Measurements from ENCODE around the gene CCDC92.

DNA sequence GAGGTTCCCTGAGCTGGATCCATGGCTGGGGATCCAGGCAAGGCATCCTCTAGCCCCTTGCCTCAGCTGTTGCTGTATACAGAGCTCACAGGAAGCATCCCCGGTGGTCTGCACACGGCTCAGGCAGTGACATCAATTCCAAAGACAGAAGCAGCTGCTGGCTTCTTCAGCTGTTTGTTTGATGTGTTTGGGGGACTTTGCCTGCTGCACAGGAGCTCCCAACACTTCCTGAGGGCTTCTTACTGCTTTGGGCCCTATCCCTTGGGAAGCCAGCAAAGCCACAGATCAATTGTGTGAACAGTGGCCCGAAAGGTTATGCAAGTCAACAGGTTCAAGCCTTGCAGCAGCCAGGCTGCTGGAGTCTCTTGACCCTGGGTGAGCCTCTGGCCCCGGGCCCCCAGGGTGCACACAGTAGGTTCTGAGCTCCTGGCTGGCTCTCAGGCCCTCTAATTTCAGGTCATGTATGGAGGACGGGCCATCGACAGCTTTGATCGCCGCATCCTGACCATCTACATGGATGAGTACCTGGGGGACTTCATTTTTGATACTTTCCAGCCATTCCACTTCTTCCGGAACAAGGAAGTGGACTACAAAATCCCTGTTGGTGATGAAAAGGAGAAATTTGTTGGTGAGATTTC, 42.6 kb downstream of the CCDC92 start:
- no peak for TF ChIP-seq SIN3A (IDR thresholded peaks at IDR 0.05; ENCODE audit: borderline replicate concordance, insufficient read depth, low read length)
- TF ChIP-seq, protein P1, sequence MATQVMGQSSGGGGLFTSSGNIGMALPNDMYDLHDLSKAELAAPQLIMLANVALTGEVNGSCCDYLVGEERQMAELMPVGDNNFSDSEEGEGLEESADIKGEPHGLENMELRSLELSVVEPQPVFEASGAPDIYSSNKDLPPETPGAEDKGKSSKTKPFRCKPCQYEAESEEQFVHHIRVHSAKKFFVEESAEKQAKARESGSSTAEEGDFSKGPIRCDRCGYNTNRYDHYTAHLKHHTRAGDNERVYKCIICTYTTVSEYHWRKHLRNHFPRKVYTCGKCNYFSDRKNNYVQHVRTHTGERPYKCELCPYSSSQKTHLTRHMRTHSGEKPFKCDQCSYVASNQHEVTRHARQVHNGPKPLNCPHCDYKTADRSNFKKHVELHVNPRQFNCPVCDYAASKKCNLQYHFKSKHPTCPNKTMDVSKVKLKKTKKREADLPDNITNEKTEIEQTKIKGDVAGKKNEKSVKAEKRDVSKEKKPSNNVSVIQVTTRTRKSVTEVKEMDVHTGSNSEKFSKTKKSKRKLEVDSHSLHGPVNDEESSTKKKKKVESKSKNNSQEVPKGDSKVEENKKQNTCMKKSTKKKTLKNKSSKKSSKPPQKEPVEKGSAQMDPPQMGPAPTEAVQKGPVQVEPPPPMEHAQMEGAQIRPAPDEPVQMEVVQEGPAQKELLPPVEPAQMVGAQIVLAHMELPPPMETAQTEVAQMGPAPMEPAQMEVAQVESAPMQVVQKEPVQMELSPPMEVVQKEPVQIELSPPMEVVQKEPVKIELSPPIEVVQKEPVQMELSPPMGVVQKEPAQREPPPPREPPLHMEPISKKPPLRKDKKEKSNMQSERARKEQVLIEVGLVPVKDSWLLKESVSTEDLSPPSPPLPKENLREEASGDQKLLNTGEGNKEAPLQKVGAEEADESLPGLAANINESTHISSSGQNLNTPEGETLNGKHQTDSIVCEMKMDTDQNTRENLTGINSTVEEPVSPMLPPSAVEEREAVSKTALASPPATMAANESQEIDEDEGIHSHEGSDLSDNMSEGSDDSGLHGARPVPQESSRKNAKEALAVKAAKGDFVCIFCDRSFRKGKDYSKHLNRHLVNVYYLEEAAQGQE (IDR thresholded peaks at IDR 0.05; ENCODE audit: insufficient read depth in 1 of 2, low read depth in 2 of 2, low read length in 2 of 2) = no peak
- TF ChIP-seq POLR2AphosphoS5 (IDR thresholded peaks at IDR 0.05; ENCODE audit: low read depth, low read length) = no peak
- TF ChIP-seq TAF1 (IDR thresholded peaks at IDR 0.05; ENCODE audit: borderline replicate concordance, insufficient read depth, low read length) = no peak
- TF ChIP-seq FOXP2 (optimal IDR thresholded peaks at IDR 0.05; ENCODE audit: borderline replicate concordance, extremely low read depth, extremely low read length, insufficient read depth) = no peak

All from PFSK-1 (cell line).